Panc1 (cell line): Measurements from ENCODE around the gene TTLL12. TPM values are rescaled to one million over a fixed set of nuclear protein-coding genes. Genes with fewer than 3 reads are reported as not detected.

Experiments used
- ATAC-seq: fragments of 200-7000 bp; cut with Tn5 transposase; 2 replicates; pipeline ENCODE4 v1.9.1; 2020; ENCODE audit warnings: mild to moderate bottlenecking, moderate library complexity
- BruUV-seq: library from RNA; stranded (reverse); fragments of 400-500 nt; replicated peaks from 2 replicates; lab custom pipeline; 2021; lab: Mats Ljungman, UMichigan
- CTCF ChIA-PET: fragments of 300-600 bp; sonication (Branson Sonifier 250); formaldehyde crosslinking; loops from one replicate; lab custom pipeline; 2022; ENCODE audit warnings: antibody characterized with exemption; lab: Charles Lee
- POLR2A ChIA-PET: fragments of 300-600 bp; sonication (Branson Sonifier 250); formaldehyde crosslinking; loops from one replicate; lab custom pipeline; 2022; ENCODE audit warnings: antibody characterized with exemption; lab: Charles Lee
- DNase-seq: peaks from one replicate; pipeline ENCODE4 v3.0.0-alpha.2; 2010; ENCODE audit warnings: low read depth, low spot score
- H3K27ac ChIP-seq: 2 replicates; pipeline ENCODE4 v1.5.1; 2011; ENCODE audit warnings: mild to moderate bottlenecking, low read length, inconsistent platforms
- H3K27me3 ChIP-seq: fragments of 200-500 bp; sonication (Bioruptor generic); 2 replicates; pipeline ENCODE4 v1.6.0; 2014; ENCODE audit warnings: low read length, inconsistent platforms; ENCODE audit not compliant: control insufficient read depth, insufficient read depth
- H3K36me3 ChIP-seq: fragments of 200-500 bp; sonication (Bioruptor generic); 2 replicates; pipeline ENCODE4 v1.5.1; 2014; ENCODE audit warnings: inconsistent platforms, mild to moderate bottlenecking, low read length, moderate library complexity; ENCODE audit not compliant: control insufficient read depth, insufficient read depth
- H3K4me1 ChIP-seq: 2 replicates; pipeline ENCODE4 v1.5.1; 2011; ENCODE audit warnings: inconsistent platforms, mild to moderate bottlenecking, low read length, moderate library complexity; ENCODE audit not compliant: control insufficient read depth, insufficient read depth
- H3K4me3 ChIP-seq, 2 experiments: 2 replicates each; pipeline ENCODE4 v1.5.1; 2011 to 2012; ENCODE audit warnings: low read depth in 2 of 2, low read length in 2 of 2, mild to moderate bottlenecking in 2 of 2, inconsistent platforms in 1 of 2, moderate library complexity in 1 of 2
- H3K9me3 ChIP-seq: fragments of 200-500 bp; sonication (Bioruptor generic); 2 replicates; pipeline ENCODE4 v1.5.1; 2014; ENCODE audit warnings: low read depth, mild to moderate bottlenecking, inconsistent platforms, low read length, moderate library complexity; ENCODE audit not compliant: control insufficient read depth, insufficient read depth
- CTCF ChIP-seq: fragments of 450-650 bp; IDR thresholded peaks from 2 replicates; pipeline ENCODE4 v1.5.1; 2017; ENCODE audit warnings: mild to moderate bottlenecking
- POLR2AphosphoS5 ChIP-seq: IDR thresholded peaks from 2 replicates; pipeline ENCODE4 v1.6.1; 2012; ENCODE audit warnings: mild to moderate bottlenecking, low read depth, low read length, moderate library complexity
- REST ChIP-seq, 2 experiments: IDR thresholded peaks; 2 replicates each; pipeline ENCODE4 v1.6.1; 2011 to 2012; ENCODE audit warnings: low read depth in 2 of 2, control low read depth in 1 of 2, low read length in 1 of 2, mild to moderate bottlenecking in 1 of 2, moderate library complexity in 1 of 2; ENCODE audit not compliant: insufficient read depth in 1 of 2
- SIN3A ChIP-seq: IDR thresholded peaks from 2 replicates; pipeline ENCODE4 v1.6.1; 2012; ENCODE audit warnings: low read depth, mild to moderate bottlenecking, low read length, moderate library complexity, borderline replicate concordance; ENCODE audit not compliant: insufficient read depth
- TCF7L2 ChIP-seq: IDR thresholded peaks from 2 replicates; pipeline ENCODE4 v1.6.1; 2011; ENCODE audit warnings: mild to moderate bottlenecking, low read depth, low read length, inconsistent platforms
- in situ Hi-C: cut with HindIII; loops from 2 replicates; pipeline ENCODE4 v1.10.0; 2016; ENCODE audit warnings: low sequenced_read_pairs, low pct_unique_long_range_greater_than_20kb
- intact Hi-C: fragments of 100-400 bp; cut with micrococcal nuclease; formaldehyde crosslinking; loops from one replicate; pipeline ENCODE4 v1.10.0; 2022; ENCODE audit not compliant: unreplicated experiment
- total RNA-seq: library from RNA; stranded (reverse); gene quantifications from one replicate; pipeline ENCODE4 v1.2.1, GENCODE V29; 2021; ENCODE audit not compliant: unreplicated experiment

TTLL12 gene
- total RNA-seq, 1 experiment from 2014 or later = 26.3 TPM

GRCh38 chr22:43171607-43172006 is 15.3 kb downstream of the TTLL12 start:
- intact Hi-C loops (no loop called here), in situ Hi-C loops (no loop called here)
- DNase-seq (no peak), ATAC-seq (no peak)
- H3K4me3 ChIP-seq = no peak overlapping the region
- no TSS peak for BruUV-seq
- H3K27me3 ChIP-seq = no peaks in the 10 kb centered on the region
- no peaks in the 10 kb centered on the region for H3K9me3 ChIP-seq
- no peak for TF ChIP-seq CTCF
- H3K27ac ChIP-seq = no peak overlapping the region
- no peaks in the 10 kb centered on the region for H3K36me3 ChIP-seq
- no peaks in the 10 kb centered on the region for H3K4me1 ChIP-seq
- CTCF ChIA-PET = no interaction called here
- POLR2A ChIA-PET = no interaction called here

GRCh38 chr22:43171019-43171491 is 15.9 kb downstream of the TTLL12 start:
- DNase-seq = no peak
- no peak for ATAC-seq
- Histone ChIP-seq H3K27ac (no peak overlapping the region), H3K4me1 (no peaks in the 10 kb centered on the region), H3K36me3 (no peaks in the 10 kb centered on the region), H3K27me3 (no peaks in the 10 kb centered on the region), H3K9me3 (no peaks in the 10 kb centered on the region), H3K4me3 (no peak overlapping the region)
- in situ Hi-C loops (no loop called here), intact Hi-C loops (no loop called here)
- TF ChIP-seq CTCF (no peak), REST (IDR thresholded peaks at IDR 0.05; ENCODE audit: insufficient read depth in 1 of 2, low read depth in 2 of 2, low read length in 1 of 2) (no peak), POLR2AphosphoS5 (no peak), TCF7L2 (no peak), SIN3A (no peak)
- CTCF ChIA-PET = no interaction called here
- POLR2A ChIA-PET = no interaction called here
- BruUV-seq = no TSS peak

- H3K4me3 ChIP-seq = no peak overlapping the region
- ChIA-PET CTCF (no interaction called here), POLR2A (interaction anchor here (0.5 kb wide), 1 partner anchor 155 kb away, joined by 3 read pairs; the partner anchor contains the start of gene PACSIN2)
- intact Hi-C loops = no loop called here
- H3K36me3 ChIP-seq = no peaks in the 10 kb centered on the region
- H3K27me3 ChIP-seq = no peaks in the 10 kb centered on the region
- ATAC-seq = no peak
- no peaks in the 10 kb centered on the region for H3K9me3 ChIP-seq
- H3K27ac ChIP-seq = no peak overlapping the region
- H3K4me1 ChIP-seq = no peaks in the 10 kb centered on the region
- no peak for DNase-seq
- BruUV-seq = no TSS peak
- in situ Hi-C loops = no loop called here
- TF ChIP-seq TCF7L2 (no peak), CTCF (no peak), REST (IDR thresholded peaks at IDR 0.05; ENCODE audit: insufficient read depth in 1 of 2, low read depth in 2 of 2, low read length in 1 of 2) (no peak), SIN3A (no peak)
Measured at GRCh38 chr22:43170131-43170480, 16.8 kb downstream of the TTLL12 start.
